GM23338 (cell line): ENCODE data around the gene CHCHD3. TPM values are rescaled to one million over a fixed set of nuclear protein-coding genes. Genes with fewer than 3 reads are reported as not detected.

Experiments
- ATAC-seq: fragments of 200-7000 bp; cut with Tn5 transposase; 3 replicates; pipeline ENCODE4 v1.9.1; 2020
- DNase-seq: peaks from one replicate; pipeline ENCODE4 v3.0.0-alpha.2; 2015; ENCODE audit warnings: low spot score
- H2AFZ ChIP-seq: fragments of 200-600 bp; sonication (generic); 2 replicates; pipeline ENCODE4 v1.8.0; 2016; ENCODE audit warnings: antibody characterized with exemption, mild to moderate bottlenecking, moderate library complexity
- H3F3A ChIP-seq: fragments of 200-600 bp; sonication (generic); replicated peaks from 2 replicates; pipeline ENCODE4 v1.8.0; 2017; ENCODE audit warnings: antibody characterized with exemption, mixed run types, low read depth
- H3K27ac ChIP-seq: fragments of 200-600 bp; sonication (generic); 2 replicates; pipeline ENCODE4 v1.6.1; 2016; ENCODE audit warnings: low read depth
- H3K27me3 ChIP-seq: fragments of 200-600 bp; sonication (generic); 2 replicates; pipeline ENCODE4 v1.8.0; 2016; ENCODE audit warnings: mild to moderate bottlenecking, mixed run types, moderate library complexity; ENCODE audit not compliant: insufficient read depth
- H3K36me3 ChIP-seq: fragments of 200-600 bp; sonication (generic); 2 replicates; pipeline ENCODE4 v1.8.0; 2016; ENCODE audit warnings: mild to moderate bottlenecking; ENCODE audit not compliant: insufficient read depth
- H3K4me1 ChIP-seq: fragments of 200-600 bp; sonication (generic); 2 replicates; pipeline ENCODE4 v1.8.0; 2016; ENCODE audit warnings: mild to moderate bottlenecking, moderate library complexity; ENCODE audit not compliant: insufficient read depth
- H3K4me2 ChIP-seq: fragments of 200-600 bp; sonication (generic); 2 replicates; pipeline ENCODE4 v1.7.1; 2017; ENCODE audit warnings: mixed run types
- H3K4me3 ChIP-seq: fragments of 200-600 bp; sonication (generic); 2 replicates; pipeline ENCODE4 v1.6.1; 2016; ENCODE audit warnings: mixed run types
- H3K79me2 ChIP-seq: fragments of 200-600 bp; sonication (generic); replicated peaks from 2 replicates; pipeline ENCODE4 v1.8.0; 2017; ENCODE audit warnings: mild to moderate bottlenecking; ENCODE audit not compliant: insufficient read depth
- H3K9me2 ChIP-seq: fragments of 200-600 bp; sonication (generic); 2 replicates; pipeline ENCODE4 v1.8.0; 2017; ENCODE audit not compliant: insufficient read depth
- H4K20me1 ChIP-seq: fragments of 200-600 bp; sonication (generic); replicated peaks from 2 replicates; pipeline ENCODE4 v1.8.0; 2017; ENCODE audit warnings: mild to moderate bottlenecking; ENCODE audit not compliant: insufficient read depth
- H3K27ac Mint-ChIP-seq: 2 replicates; pipeline ENCODE4 v1.8.0; 2020; ENCODE audit warnings: inconsistent platforms, mild to moderate bottlenecking, moderate library complexity, mixed read lengths
- H3K27me3 Mint-ChIP-seq: 3 replicates; pipeline ENCODE4 v1.8.0; 2022; ENCODE audit warnings: low read depth, mild to moderate bottlenecking, moderate library complexity, mixed read lengths, inconsistent platforms; ENCODE audit not compliant: insufficient read depth, poor library complexity
- H3K36me3 Mint-ChIP-seq: 3 replicates; pipeline ENCODE4 v1.8.0; 2021; ENCODE audit warnings: low read depth, mild to moderate bottlenecking, inconsistent platforms, moderate library complexity, mixed read lengths
- H3K4me1 Mint-ChIP-seq: 3 replicates; pipeline ENCODE4 v1.8.0; 2020; ENCODE audit warnings: mild to moderate bottlenecking, inconsistent platforms, mixed read lengths
- H3K4me3 Mint-ChIP-seq: 3 replicates; pipeline ENCODE4 v1.8.0; 2021; ENCODE audit warnings: moderate library complexity, mild to moderate bottlenecking, inconsistent platforms, mixed read lengths
- H3K9me3 Mint-ChIP-seq: 3 replicates; pipeline ENCODE4 v1.8.0; 2020; ENCODE audit warnings: moderate library complexity, mild to moderate bottlenecking, inconsistent platforms, mixed read lengths
- CREB1 ChIP-seq: fragments of 250-450 bp; sonication (Bioruptor Pico); IDR thresholded peaks from 2 replicates; pipeline ENCODE4 v1.5.0; 2020; ENCODE audit warnings: low read depth, mild to moderate bottlenecking, moderate library complexity
- CTCF ChIP-seq, 2 experiments: fragments of 200-600 bp in 1 of 2; sonication (generic) in 1 of 2; conservative IDR thresholded peaks; 2 replicates each; pipeline versions ENCODE4 v1.5.1 to v1.6.1; 2016 to 2017; ENCODE audit warnings: antibody characterized with exemption in 2 of 2, low read depth in 2 of 2, mild to moderate bottlenecking in 2 of 2, moderate library complexity in 1 of 2
- ETS1 ChIP-seq: IDR thresholded peaks from 2 replicates; pipeline ENCODE4 v1.6.1; 2016; ENCODE audit warnings: antibody characterized with exemption
- EZH2 ChIP-seq: fragments of 200-600 bp; sonication (generic); IDR thresholded peaks from one replicate; pipeline ENCODE4 v1.8.0; 2017; ENCODE audit warnings: antibody characterized with exemption, mild to moderate bottlenecking, low read depth; ENCODE audit not compliant: unreplicated experiment
- JUNB ChIP-seq: IDR thresholded peaks from one replicate; pipeline ENCODE4 v1.6.1; 2016; ENCODE audit warnings: antibody characterized with exemption; ENCODE audit not compliant: unreplicated experiment
- NANOG ChIP-seq: IDR thresholded peaks from 2 replicates; pipeline ENCODE4 v1.6.1; 2016; ENCODE audit warnings: antibody characterized with exemption, borderline replicate concordance
- POLR2AphosphoS5 ChIP-seq: IDR thresholded peaks from 2 replicates; pipeline ENCODE4 v1.6.1; 2016; ENCODE audit warnings: antibody characterized with exemption, low read depth
- STAT1 ChIP-seq: IDR thresholded peaks from one replicate; pipeline ENCODE4 v1.6.1; 2016; ENCODE audit warnings: antibody characterized with exemption; ENCODE audit not compliant: unreplicated experiment
- ZNF114 ChIP-seq: fragments of 250-450 bp; sonication (Bioruptor Pico); IDR thresholded peaks from 2 replicates; pipeline ENCODE4 v1.5.0; 2020; ENCODE audit warnings: mild to moderate bottlenecking, moderate library complexity
- ZNF462 ChIP-seq: fragments of 250-450 bp; sonication (Bioruptor Pico); IDR thresholded peaks from 2 replicates; pipeline ENCODE4 v1.5.0; 2020; ENCODE audit warnings: mild to moderate bottlenecking, moderate library complexity
- polyA plus RNA-seq: library from polyadenylated mRNA; unstranded; fragments of >200 nt; fragmentation: Nextera tagmentation; extraction: Ambion mirVana; gene quantifications from 2 replicates; pipeline ENCODE4 v1.2.1, GENCODE V29; 2016
- total RNA-seq: library from RNA; depleted of rRNA; stranded (reverse); fragments of >200 nt; shearing (Covaris generic); gene quantifications from 2 replicates; pipeline ENCODE4 v1.2.3, GENCODE V29; 2014
- TF ChIP-seq, protein P1 (sequence below): IDR thresholded peaks from one replicate; pipeline ENCODE4 v1.6.1; 2018; ENCODE audit warnings: antibody characterized with exemption; ENCODE audit not compliant: unreplicated experiment

The CHCHD3 gene
- total and polyA plus RNA-seq, 2 experiments from 2014 or later, result 107 to 131 TPM

- TF ChIP-seq, protein P1, sequence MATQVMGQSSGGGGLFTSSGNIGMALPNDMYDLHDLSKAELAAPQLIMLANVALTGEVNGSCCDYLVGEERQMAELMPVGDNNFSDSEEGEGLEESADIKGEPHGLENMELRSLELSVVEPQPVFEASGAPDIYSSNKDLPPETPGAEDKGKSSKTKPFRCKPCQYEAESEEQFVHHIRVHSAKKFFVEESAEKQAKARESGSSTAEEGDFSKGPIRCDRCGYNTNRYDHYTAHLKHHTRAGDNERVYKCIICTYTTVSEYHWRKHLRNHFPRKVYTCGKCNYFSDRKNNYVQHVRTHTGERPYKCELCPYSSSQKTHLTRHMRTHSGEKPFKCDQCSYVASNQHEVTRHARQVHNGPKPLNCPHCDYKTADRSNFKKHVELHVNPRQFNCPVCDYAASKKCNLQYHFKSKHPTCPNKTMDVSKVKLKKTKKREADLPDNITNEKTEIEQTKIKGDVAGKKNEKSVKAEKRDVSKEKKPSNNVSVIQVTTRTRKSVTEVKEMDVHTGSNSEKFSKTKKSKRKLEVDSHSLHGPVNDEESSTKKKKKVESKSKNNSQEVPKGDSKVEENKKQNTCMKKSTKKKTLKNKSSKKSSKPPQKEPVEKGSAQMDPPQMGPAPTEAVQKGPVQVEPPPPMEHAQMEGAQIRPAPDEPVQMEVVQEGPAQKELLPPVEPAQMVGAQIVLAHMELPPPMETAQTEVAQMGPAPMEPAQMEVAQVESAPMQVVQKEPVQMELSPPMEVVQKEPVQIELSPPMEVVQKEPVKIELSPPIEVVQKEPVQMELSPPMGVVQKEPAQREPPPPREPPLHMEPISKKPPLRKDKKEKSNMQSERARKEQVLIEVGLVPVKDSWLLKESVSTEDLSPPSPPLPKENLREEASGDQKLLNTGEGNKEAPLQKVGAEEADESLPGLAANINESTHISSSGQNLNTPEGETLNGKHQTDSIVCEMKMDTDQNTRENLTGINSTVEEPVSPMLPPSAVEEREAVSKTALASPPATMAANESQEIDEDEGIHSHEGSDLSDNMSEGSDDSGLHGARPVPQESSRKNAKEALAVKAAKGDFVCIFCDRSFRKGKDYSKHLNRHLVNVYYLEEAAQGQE, result no peak
- TF ChIP-seq EZH2 (no peak), STAT1 (no peak), ZNF114 (CRISPR knock-in tag) (no peak)
Observed at GRCh38 chr7:133027397-133027796, 54.5 kb downstream of the CHCHD3 start (continued).

DNA sequence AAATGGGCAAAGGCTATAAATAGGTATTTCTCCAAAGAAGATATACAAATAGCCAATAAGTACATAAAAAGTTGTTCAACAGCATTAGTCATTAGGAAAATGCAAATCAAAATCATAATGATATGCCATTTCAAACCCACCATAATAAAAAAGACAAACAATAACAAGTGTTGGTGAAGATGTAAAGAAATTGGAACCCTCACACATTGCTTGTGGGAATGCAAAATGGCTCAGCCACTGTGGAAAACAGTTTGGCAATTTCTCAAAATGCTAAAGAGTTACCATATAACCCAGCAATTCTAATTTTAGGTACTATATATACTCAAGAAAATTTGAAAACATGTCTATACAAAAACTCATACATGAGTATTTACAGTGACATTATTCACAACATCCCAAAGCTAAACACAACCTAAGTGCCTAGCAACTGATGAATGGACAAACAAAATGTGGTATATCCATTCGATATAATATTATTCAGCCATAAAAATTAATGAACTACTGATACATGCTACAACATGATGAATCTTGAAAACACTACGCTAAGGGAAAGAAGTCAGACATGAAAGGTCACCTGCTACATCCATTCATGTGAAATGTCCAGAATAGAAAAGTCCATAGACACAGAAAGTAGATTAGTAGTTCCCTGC, 55.6 kb downstream of the CHCHD3 start:
- DNase-seq (no peak), ATAC-seq (no peak)
- H3F3A ChIP-seq, result no peaks in the 10 kb centered on the region
- H3K79me2 ChIP-seq, result peaks cover 83% of the 10 kb centered on the region
- H3K4me2 ChIP-seq, result no peak overlapping the region
- H3K27me3 ChIP-seq, result no peaks in the 10 kb centered on the region
- no peak overlapping the region for H3K4me3 Mint-ChIP-seq
- peaks cover 3% of the 10 kb centered on the region; the same call in 1 of the 3 replicates for H3K9me3 Mint-ChIP-seq
- no peak overlapping the region for H3K27ac Mint-ChIP-seq
- no peaks in the 10 kb centered on the region for H3K9me2 ChIP-seq
- H3K36me3 Mint-ChIP-seq, result peaks cover 11% of the 10 kb centered on the region; the same call in 2 of the 3 replicates
- H3K4me3 ChIP-seq, result no peak overlapping the region
- peaks cover 5% of the 10 kb centered on the region; the same call in 1 of the 2 replicates for H4K20me1 ChIP-seq
- no peak overlapping the region for H3K27ac ChIP-seq
- peaks cover 11% of the 10 kb centered on the region for H3K4me1 Mint-ChIP-seq
- H3K27me3 Mint-ChIP-seq, result peaks cover 4% of the 10 kb centered on the region
- no peaks in the 10 kb centered on the region for H3K36me3 ChIP-seq
- H3K4me1 ChIP-seq, result 0 out of 2 replicates have a peak, but pooled peaks cover 5% of the 10 kb centered on the region
- no peak overlapping the region for H2AFZ ChIP-seq
- no peak for TF ChIP-seq CREB1 (CRISPR knock-in tag)
- TF ChIP-seq POLR2AphosphoS5, result no peak
- TF ChIP-seq ZNF462, result no peak
- TF ChIP-seq CTCF (conservative IDR thresholded peaks at IDR 0.05; ENCODE audit: low read depth in 2 of 2), result no peak
- no peak for TF ChIP-seq ZNF114 (CRISPR knock-in tag)
- TF ChIP-seq JUNB, result no peak
- no peak for TF ChIP-seq ETS1
- no peak for TF ChIP-seq STAT1
- TF ChIP-seq NANOG, result no peak
